CD4-positive, CD25-positive, alpha-beta regulatory T cell (primary cell): ENCODE data around the gene SLC4A5. TPM values are rescaled to one million over a fixed set of nuclear protein-coding genes. Genes with fewer than 3 reads are reported as not detected.
A peak's percentile ranks its signal among the peaks of the same experiment; 100 is the strongest.

Experiments used
- ATAC-seq, 2 donors: fragments of 150-1000 bp; cut with Tn5 transposase; one replicate each; pipeline ENCODE4 v1.10.0; 2021; ENCODE audit warnings: low read depth in 2 of 2, moderate number of reproducible peaks in 2 of 2, moderate library complexity in 1 of 2
- DNase-seq, 3 donors: peaks; one replicate each; pipeline versions ENCODE4 v3.0.0 to v3.0.0-alpha.2; 2012 to 2022; ENCODE audit warnings: mixed read lengths in 1 of 3
- H3K27ac ChIP-seq: one replicate; pipeline ENCODE4 v1.7.0; 2013; ENCODE audit warnings: mild to moderate bottlenecking, low read length; ENCODE audit not compliant: insufficient read depth, poor library complexity, severe bottlenecking
- H3K27me3 ChIP-seq: one replicate; pipeline ENCODE4 v1.7.0; 2013; ENCODE audit warnings: low read length; ENCODE audit not compliant: control insufficient read depth, insufficient read depth
- H3K36me3 ChIP-seq: one replicate; pipeline ENCODE4 v1.7.0; 2013; ENCODE audit warnings: mild to moderate bottlenecking, low read length, moderate library complexity; ENCODE audit not compliant: control insufficient read depth, insufficient read depth
- H3K4me1 ChIP-seq: 2 replicates; pipeline ENCODE4 v1.7.0; 2013; ENCODE audit warnings: mild to moderate bottlenecking, low read length; ENCODE audit not compliant: insufficient read depth, control insufficient read depth, poor library complexity, severe bottlenecking
- H3K4me3 ChIP-seq: one replicate; pipeline ENCODE4 v1.7.0; 2013; ENCODE audit warnings: low read depth, mild to moderate bottlenecking, low read length, moderate library complexity
- H3K9me3 ChIP-seq, 2 experiments: 1 replicate in 1 of 2; 2 replicates in 1 of 2; pipeline ENCODE4 v1.7.0; 2013; ENCODE audit warnings: low read length in 2 of 2, mild to moderate bottlenecking in 1 of 2, moderate library complexity in 1 of 2; ENCODE audit not compliant: control insufficient read depth in 2 of 2
- H3K27ac Mint-ChIP-seq, 3 donors: one replicate each; pipeline ENCODE4 v1.8.0; 2020 to 2022; ENCODE audit warnings: mild to moderate bottlenecking in 3 of 3, mixed read lengths in 3 of 3, moderate library complexity in 2 of 3
- H3K27me3 Mint-ChIP-seq: one replicate; pipeline ENCODE4 v1.8.0; 2022; ENCODE audit warnings: mild to moderate bottlenecking, mixed read lengths
- H3K36me3 Mint-ChIP-seq: one replicate; pipeline ENCODE4 v1.8.0; 2020; ENCODE audit warnings: mixed read lengths
- H3K4me1 Mint-ChIP-seq, 4 donors: one replicate each; pipeline ENCODE4 v1.8.0; 2020 to 2022; ENCODE audit warnings: mixed read lengths in 4 of 4, mild to moderate bottlenecking in 1 of 4
- H3K4me3 Mint-ChIP-seq, 4 donors: one replicate each; pipeline ENCODE4 v1.8.0; 2020 to 2022; ENCODE audit warnings: mild to moderate bottlenecking in 4 of 4, mixed read lengths in 4 of 4, moderate library complexity in 3 of 4
- H3K9me3 Mint-ChIP-seq, 7 donors: one replicate each; pipeline ENCODE4 v1.8.0; 2020 to 2022; ENCODE audit warnings: mixed read lengths in 7 of 7, mild to moderate bottlenecking in 3 of 7, moderate library complexity in 2 of 7
- polyA plus RNA-seq, 4 donors: library from polyadenylated mRNA; unstranded; fragments of 300-500 nt; fragmentation: Illumina TruSeq; gene quantifications; one replicate each; pipeline ENCODE4 v1.2.3, GENCODE V29; 2021
- total RNA-seq: library from RNA; stranded (reverse); gene quantifications from one replicate; pipeline ENCODE4 v1.2.3, GENCODE V29; 2022

SLC4A5 gene
- total and polyA plus RNA-seq, 5 donors from 2014 or later, result 0.30 to 12.7 (median 0.85) TPM

DNA sequence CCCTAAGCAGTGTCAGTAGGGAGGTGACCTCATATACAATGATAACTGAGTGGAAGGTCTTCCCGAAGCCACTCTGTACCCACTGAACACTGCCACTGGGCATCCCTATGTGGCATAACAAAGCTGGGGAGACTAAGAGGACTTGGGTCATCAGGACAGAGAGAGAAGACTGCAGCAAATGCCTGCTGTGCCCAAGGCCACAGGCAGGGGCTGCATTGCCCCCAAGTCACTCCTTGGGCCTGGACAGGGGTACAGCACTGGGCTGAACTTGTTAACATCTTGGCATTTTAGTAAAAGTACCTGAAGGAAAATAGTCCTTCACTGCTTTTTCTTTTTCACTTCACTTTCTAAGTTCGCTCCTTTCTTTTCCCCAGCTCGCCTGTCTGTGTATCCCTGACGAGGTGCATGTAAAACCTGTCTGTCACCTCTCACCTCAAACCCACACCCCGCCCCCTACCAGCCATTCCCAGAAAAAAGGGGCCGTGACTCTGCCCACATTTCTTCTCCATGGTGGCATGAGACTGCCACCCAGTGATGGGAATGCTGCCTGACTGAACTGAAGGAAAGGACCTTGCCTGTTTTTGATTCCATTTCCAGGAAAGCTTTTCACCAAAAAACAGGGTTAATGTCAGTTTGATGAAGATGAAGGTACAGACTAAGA lies 81.9 kb downstream of the SLC4A5 start:
- Mint-ChIP-seq H3K36me3 (peaks cover 52% of the 10 kb centered on the region), H3K4me1 (peaks cover 0 to 10% (median 1%) of the 10 kb centered on the region in 4 donors), H3K4me3 (no peak overlapping the region), H3K27me3 (no peaks in the 10 kb centered on the region), H3K9me3 (no peaks in the 10 kb centered on the region), H3K27ac (peak overlapping the region in 1 of 3 donors; percentile 55)
- DNase-seq (no peak), ATAC-seq (no peak)
- no peaks in the 10 kb centered on the region for H3K9me3 ChIP-seq
- no peaks in the 10 kb centered on the region for H3K27me3 ChIP-seq
- no peaks in the 10 kb centered on the region for H3K36me3 ChIP-seq
- H3K4me3 ChIP-seq, result no peak overlapping the region
- H3K27ac ChIP-seq, result no peak overlapping the region
- no peaks in the 10 kb centered on the region for H3K4me1 ChIP-seq

DNA sequence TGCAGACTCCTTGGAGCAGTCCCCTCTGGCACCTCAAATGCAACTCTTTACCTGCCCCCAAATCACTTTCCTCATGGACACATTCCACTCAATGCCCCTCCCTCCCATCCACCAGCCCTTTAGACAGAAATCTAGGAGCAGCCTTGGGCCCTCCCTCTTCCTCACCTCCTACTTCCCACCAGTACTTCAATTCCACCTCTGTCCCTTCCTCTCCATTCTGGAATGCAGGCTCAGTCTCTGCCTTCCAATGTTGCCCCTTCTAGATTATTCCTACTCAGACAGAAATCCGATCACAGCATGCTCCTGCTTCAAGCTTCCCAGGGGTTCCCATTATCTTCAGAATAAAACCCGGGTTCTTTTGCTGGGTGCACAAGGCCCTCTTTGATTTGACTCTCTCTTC lies 82.7 kb downstream of the SLC4A5 start:
- Histone ChIP-seq H3K4me3 (no peak overlapping the region), H3K27me3 (no peaks in the 10 kb centered on the region), H3K36me3 (no peaks in the 10 kb centered on the region), H3K9me3 (no peaks in the 10 kb centered on the region), H3K27ac (no peak overlapping the region), H3K4me1 (no peaks in the 10 kb centered on the region)
- Mint-ChIP-seq H3K36me3 (peaks cover 53% of the 10 kb centered on the region), H3K27ac (peak overlapping the region in 1 of 3 donors; percentile 47), H3K27me3 (no peaks in the 10 kb centered on the region), H3K9me3 (no peaks in the 10 kb centered on the region), H3K4me1 (peaks cover 0 to 2% (median 0%) of the 10 kb centered on the region in 4 donors), H3K4me3 (no peak overlapping the region)
- no peak for ATAC-seq
- no peak for DNase-seq

DNA sequence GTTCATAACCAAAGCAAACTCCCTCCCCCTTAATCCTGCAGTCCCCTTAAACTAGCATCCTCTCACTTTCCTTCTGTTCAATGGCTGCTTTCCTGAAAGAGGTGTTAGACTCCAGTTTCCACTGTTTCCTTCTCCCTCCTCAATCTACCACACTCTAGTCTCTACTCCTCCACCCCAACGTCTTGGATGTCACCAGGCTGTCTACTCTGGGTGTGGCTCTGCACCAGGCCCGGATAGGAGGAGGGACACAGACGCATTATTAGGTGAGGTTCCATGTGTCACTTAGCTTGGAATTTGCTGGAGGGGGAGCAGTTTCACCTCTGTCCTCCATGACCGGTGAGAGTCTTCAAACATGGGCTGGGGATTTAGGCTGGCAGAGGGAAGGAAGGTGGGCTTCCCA lies 83.5 kb downstream of the SLC4A5 start:
- ATAC-seq, result no peak
- DNase-seq, result no peak
- no peaks in the 10 kb centered on the region for H3K27me3 Mint-ChIP-seq
- Histone ChIP-seq H3K4me1 (no peaks in the 10 kb centered on the region), H3K27me3 (no peaks in the 10 kb centered on the region), H3K4me3 (no peak overlapping the region), H3K36me3 (no peaks in the 10 kb centered on the region), H3K9me3 (no peaks in the 10 kb centered on the region), H3K27ac (no peak overlapping the region)
- H3K4me1 Mint-ChIP-seq, result peaks cover 0 to under 1% (median 0%) of the 10 kb centered on the region in 4 donors
- no peaks in the 10 kb centered on the region for H3K9me3 Mint-ChIP-seq
- H3K36me3 Mint-ChIP-seq, result peaks cover 49% of the 10 kb centered on the region
- H3K27ac Mint-ChIP-seq, result peak overlapping the region in 1 of 3 donors; percentile 60
- H3K4me3 Mint-ChIP-seq, result no peak overlapping the region

DNA sequence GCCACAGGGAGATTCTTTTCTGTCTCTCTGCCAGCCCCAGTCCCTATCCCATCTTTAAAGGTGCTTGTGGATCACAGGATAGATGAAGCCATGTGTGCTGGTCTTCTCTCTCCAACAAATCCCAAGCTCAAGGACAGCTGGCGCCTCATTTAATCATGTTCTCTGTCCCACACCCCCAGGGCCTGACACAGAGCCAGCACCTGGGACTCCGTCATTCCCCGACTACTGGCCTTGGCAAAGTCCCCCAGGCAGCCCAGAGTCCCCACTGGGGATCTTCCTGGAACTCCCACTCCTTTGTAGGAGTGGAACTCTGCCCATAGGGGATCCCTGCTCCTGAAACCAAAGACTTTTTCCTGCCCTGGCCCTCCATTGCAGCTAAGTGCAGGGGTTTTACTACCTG lies 84.0 kb downstream of the SLC4A5 start:
- Mint-ChIP-seq H3K4me1 (no peaks in the 10 kb centered on the region), H3K9me3 (no peaks in the 10 kb centered on the region), H3K36me3 (peaks cover 48% of the 10 kb centered on the region), H3K27me3 (no peaks in the 10 kb centered on the region), H3K4me3 (no peak overlapping the region), H3K27ac (peak overlapping the region in 1 of 3 donors; percentile 60)
- H3K9me3 ChIP-seq, result no peaks in the 10 kb centered on the region
- no peak overlapping the region for H3K4me3 ChIP-seq
- H3K4me1 ChIP-seq, result no peaks in the 10 kb centered on the region
- H3K36me3 ChIP-seq, result no peaks in the 10 kb centered on the region
- no peak overlapping the region for H3K27ac ChIP-seq
- H3K27me3 ChIP-seq, result no peaks in the 10 kb centered on the region
- ATAC-seq (no peak), DNase-seq (no peak)

DNA sequence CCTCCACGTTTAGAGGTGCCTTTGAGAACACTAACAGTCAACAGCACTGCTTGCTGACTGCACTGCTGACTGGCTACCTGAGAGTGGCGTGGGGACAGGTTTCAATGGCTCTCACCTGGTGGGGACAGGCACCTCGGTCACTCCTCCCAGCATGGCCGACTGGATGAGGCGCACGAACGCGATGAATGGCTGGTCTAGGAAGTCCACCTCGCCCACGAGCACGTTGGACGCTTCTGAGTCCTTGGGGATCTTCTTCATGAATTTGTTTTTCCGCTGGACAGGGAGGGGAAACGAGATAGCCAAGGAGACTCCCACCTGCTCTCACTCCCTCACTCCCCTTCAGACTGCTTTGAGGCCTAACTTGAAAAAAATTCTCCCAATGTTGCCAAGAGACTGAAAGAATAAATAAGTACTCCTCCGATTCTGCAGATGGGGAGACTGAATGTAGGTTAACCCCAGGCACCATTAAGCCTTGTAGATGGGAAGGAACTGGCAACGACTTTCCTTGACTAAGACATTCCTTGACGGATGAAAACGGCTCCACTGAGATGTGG lies 87.5 kb downstream of the SLC4A5 start:
- ATAC-seq (no peak), DNase-seq (no peak)
- Mint-ChIP-seq H3K27ac (no peak overlapping the region), H3K4me1 (no peaks in the 10 kb centered on the region), H3K27me3 (no peaks in the 10 kb centered on the region), H3K4me3 (no peak overlapping the region), H3K36me3 (peaks cover 33% of the 10 kb centered on the region), H3K9me3 (no peaks in the 10 kb centered on the region)
- Histone ChIP-seq H3K4me1 (no peaks in the 10 kb centered on the region), H3K27ac (no peak overlapping the region), H3K27me3 (no peaks in the 10 kb centered on the region), H3K4me3 (no peak overlapping the region), H3K9me3 (no peaks in the 10 kb centered on the region), H3K36me3 (no peaks in the 10 kb centered on the region)

DNA sequence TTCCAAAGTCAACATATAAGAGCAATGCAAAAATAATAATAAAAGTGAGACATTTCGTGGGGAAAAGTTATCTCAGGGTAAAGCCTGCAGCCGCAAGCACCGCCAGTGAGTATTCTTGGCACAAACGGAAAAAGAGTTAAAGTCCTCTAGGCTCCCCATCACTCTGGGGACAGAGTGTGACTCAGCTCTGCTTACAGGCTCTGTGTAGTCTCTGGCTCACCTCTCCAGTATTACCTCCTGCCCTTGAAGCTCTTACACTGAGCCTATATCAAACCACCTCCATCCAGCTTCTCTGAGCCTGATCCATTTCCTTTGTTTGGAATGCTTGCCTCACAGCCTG lies 89.3 kb downstream of the SLC4A5 start:
- Histone ChIP-seq H3K27ac (no peak overlapping the region), H3K9me3 (no peaks in the 10 kb centered on the region), H3K4me1 (no peaks in the 10 kb centered on the region), H3K4me3 (no peak overlapping the region), H3K27me3 (no peaks in the 10 kb centered on the region), H3K36me3 (no peaks in the 10 kb centered on the region)
- no peaks in the 10 kb centered on the region for H3K9me3 Mint-ChIP-seq
- DNase-seq (no peak), ATAC-seq (no peak)
- peaks cover 0 to 4% (median 0%) of the 10 kb centered on the region in 4 donors for H3K4me1 Mint-ChIP-seq
- H3K36me3 Mint-ChIP-seq, result peaks cover 25% of the 10 kb centered on the region
- no peak overlapping the region for H3K4me3 Mint-ChIP-seq
- H3K27ac Mint-ChIP-seq, result peak overlapping the region in 1 of 3 donors; percentile 79
- H3K27me3 Mint-ChIP-seq, result no peaks in the 10 kb centered on the region

DNA sequence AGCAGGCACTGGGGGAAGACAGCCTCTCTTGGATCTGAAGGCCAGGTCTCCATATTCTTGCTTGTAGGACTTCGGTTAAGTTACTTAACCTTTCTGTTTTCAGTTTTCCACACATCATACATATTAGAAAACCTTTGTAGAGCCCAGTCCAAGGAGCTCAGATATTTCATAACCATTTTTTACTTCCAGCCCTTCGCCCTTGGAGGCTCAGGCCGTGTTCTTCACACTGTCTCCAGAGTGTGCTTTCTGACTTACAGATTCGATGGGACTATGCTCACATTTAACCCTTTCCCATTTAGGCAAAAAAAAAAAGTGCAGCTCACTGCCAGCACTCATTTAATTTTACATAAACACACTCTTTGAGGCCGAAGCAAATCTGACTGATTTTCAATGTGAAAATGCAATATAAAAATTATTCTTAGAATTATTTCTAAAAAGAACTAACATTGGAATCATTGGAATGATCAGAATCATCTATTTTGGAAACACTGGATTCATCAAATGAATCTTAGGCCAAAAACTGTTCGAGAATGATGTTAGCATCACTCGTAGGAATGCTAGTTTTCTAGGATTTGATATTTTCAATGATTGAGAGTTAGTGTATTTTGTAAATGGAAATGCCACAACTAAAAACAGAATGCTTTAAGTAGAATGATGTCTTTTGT lies 89.8 kb downstream of the SLC4A5 start:
- Mint-ChIP-seq H3K27me3 (no peaks in the 10 kb centered on the region), H3K27ac (peak overlapping the region in 1 of 3 donors; percentile 60)
- no peaks in the 10 kb centered on the region for H3K36me3 ChIP-seq

More for the DNA sequence above, 89.8 kb downstream of the SLC4A5 start:
- Histone ChIP-seq H3K27ac (no peak overlapping the region), H3K4me3 (no peak overlapping the region), H3K27me3 (no peaks in the 10 kb centered on the region), H3K4me1 (no peaks in the 10 kb centered on the region), H3K9me3 (no peaks in the 10 kb centered on the region)
- no peak for DNase-seq
- no peak for ATAC-seq
- H3K36me3 Mint-ChIP-seq, result peaks cover 28% of the 10 kb centered on the region
- H3K9me3 Mint-ChIP-seq, result no peaks in the 10 kb centered on the region
- H3K4me3 Mint-ChIP-seq, result no peak overlapping the region
- peaks cover 0 to 4% (median 0%) of the 10 kb centered on the region in 4 donors for H3K4me1 Mint-ChIP-seq
